H1 (cell line): ENCODE data around the gene HOXC5. TPM values are rescaled to one million over a fixed set of nuclear protein-coding genes. Genes with fewer than 3 reads are reported as not detected.
"Not testable (repeated sequence)": the region's sequence is repeated elsewhere in the genome, so short reads cannot be mapped to it uniquely, and the experiment has no call there.

ENCODE experiments used
- CTCF ChIA-PET: fragments of 300-600 bp; sonication (Branson Sonifier 250); formaldehyde crosslinking; loops from one replicate; lab custom pipeline; 2021; ENCODE audit not compliant: partially characterized antibody; lab: Charles Lee
- POLR2A ChIA-PET: fragments of 300-600 bp; sonication (Branson Sonifier 250); formaldehyde crosslinking; loops from one replicate; lab custom pipeline; 2021; ENCODE audit warnings: inconsistent platforms; ENCODE audit not compliant: partially characterized antibody; lab: Charles Lee
- DNase-seq, 2 experiments: peaks; one replicate each; pipeline versions ENCODE4 v3.0.0 to v3.0.0-alpha.2; 2010 to 2022; ENCODE audit warnings: low spot score in 2 of 2, low read depth in 1 of 2, mixed read lengths in 1 of 2
- FAIRE-seq: peaks from 2 replicates; lab custom pipeline; 2011; peaks lifted over from hg19 to GRCh38; lab: Jason Lieb, UNC
- H2AFZ ChIP-seq: 2 replicates; pipeline ENCODE4 v1.8.1; 2012; ENCODE audit warnings: low read length, inconsistent platforms
- H2AK5ac ChIP-seq: 2 replicates; pipeline ENCODE4 v1.6.1; 2013; ENCODE audit warnings: low read depth, low read length
- H2BK120ac ChIP-seq: replicated peaks from 2 replicates; pipeline ENCODE3; 2013; ENCODE audit warnings: low read depth, low read length, inconsistent platforms
- H2BK12ac ChIP-seq: 2 replicates; pipeline ENCODE4 v1.6.1; 2013; ENCODE audit warnings: low read depth, low read length
- H2BK15ac ChIP-seq: 2 replicates; pipeline ENCODE4 v1.6.1; 2013; ENCODE audit warnings: low read length
- H2BK20ac ChIP-seq: 2 replicates; pipeline ENCODE4 v1.6.1; 2013; ENCODE audit warnings: low read length
- H2BK5ac ChIP-seq: 2 replicates; pipeline ENCODE4 v1.6.1; 2013; ENCODE audit warnings: low read depth, low read length
- H3K14ac ChIP-seq: 2 replicates; pipeline ENCODE4 v1.6.1; 2013; ENCODE audit warnings: inconsistent platforms; ENCODE audit not compliant: insufficient read length
- H3K18ac ChIP-seq: 2 replicates; pipeline ENCODE4 v1.6.1; 2013; ENCODE audit warnings: low read length; ENCODE audit errors: extremely low read depth
- H3K23ac ChIP-seq: 2 replicates; pipeline ENCODE4 v1.6.1; 2013; ENCODE audit warnings: inconsistent platforms; ENCODE audit not compliant: insufficient read length
- H3K23me2 ChIP-seq: 2 replicates; pipeline ENCODE4 v1.6.1; 2013; ENCODE audit warnings: low read depth, low read length
- H3K27ac ChIP-seq: 2 replicates; pipeline ENCODE4 v1.6.1; 2011; ENCODE audit warnings: low read depth, low read length, inconsistent platforms
- H3K27me3 ChIP-seq, 4 experiments: replicated peaks in 1 of 4; 1 replicate in 1 of 4; 2 replicates in 3 of 4; pipeline versions ENCODE4 v1.6.1 to v1.8.1; 2011 to 2013; ENCODE audit warnings: low read length in 3 of 4, mild to moderate bottlenecking in 3 of 4, inconsistent platforms in 2 of 4, mixed read lengths in 2 of 4, moderate library complexity in 1 of 4; ENCODE audit not compliant: control insufficient read depth in 3 of 4, insufficient read depth in 3 of 4; ENCODE audit errors: extremely low read depth in 1 of 4
- H3K36me3 ChIP-seq, 4 experiments: 2 replicates each; pipeline versions ENCODE4 v1.6.1 to v1.8.1; 2011 to 2013; ENCODE audit warnings: mild to moderate bottlenecking in 4 of 4, low read length in 3 of 4, moderate library complexity in 2 of 4, control low read depth in 1 of 4, inconsistent platforms in 1 of 4; ENCODE audit not compliant: insufficient read depth in 4 of 4, control insufficient read depth in 2 of 4
- H3K4ac ChIP-seq: replicated peaks from 2 replicates; pipeline ENCODE3; 2013; ENCODE audit warnings: low read length, low read depth, mixed read lengths, inconsistent platforms; ENCODE audit not compliant: insufficient read length
- H3K4me1 ChIP-seq, 4 experiments: replicated peaks in 1 of 4; 1 replicate in 1 of 4; 2 replicates in 3 of 4; pipeline versions ENCODE4 v1.6.1 to v1.8.1; 2011 to 2013; ENCODE audit warnings: low read length in 3 of 4, inconsistent platforms in 2 of 4, mixed read lengths in 1 of 4; ENCODE audit not compliant: insufficient read depth in 4 of 4, control insufficient read depth in 3 of 4
- H3K4me2 ChIP-seq, 2 experiments: 2 replicates each; pipeline versions ENCODE4 v1.6.1 to v1.8.1; 2011 to 2013; ENCODE audit warnings: low read depth in 2 of 2, low read length in 2 of 2, control low read depth in 1 of 2, inconsistent platforms in 1 of 2, mild to moderate bottlenecking in 1 of 2; ENCODE audit not compliant: insufficient read depth in 1 of 2
- H3K4me3 ChIP-seq, 4 experiments: fragments of 200-600, 300-600 bp in 1 of 4; sonication (generic), shearing (Covaris generic), sonication (Bioruptor Twin) in 1 of 4; 2 replicates each; pipeline versions ENCODE4 v1.5.1 to v1.8.1; 2011 to 2016; ENCODE audit warnings: low read length in 4 of 4, low read depth in 3 of 4, control low read depth in 2 of 4, inconsistent platforms in 2 of 4, mild to moderate bottlenecking in 2 of 4, mixed read lengths in 1 of 4, moderate library complexity in 1 of 4; ENCODE audit not compliant: insufficient read depth in 2 of 4; ENCODE audit errors: extremely low read depth in 1 of 4
- H3K56ac ChIP-seq: replicated peaks from 2 replicates; pipeline ENCODE3; 2013; ENCODE audit warnings: low read depth, mild to moderate bottlenecking, mixed read lengths, low read length, inconsistent platforms; ENCODE audit not compliant: insufficient read length
- H3K79me1 ChIP-seq: 2 replicates; pipeline ENCODE4 v1.6.1; 2013; ENCODE audit warnings: low read depth, low read length, control low read depth
- H3K79me2 ChIP-seq, 2 experiments: 2 replicates each; pipeline versions ENCODE4 v1.6.1 to v1.8.1; 2012 to 2013; ENCODE audit warnings: low read length in 2 of 2, mild to moderate bottlenecking in 2 of 2, inconsistent platforms in 1 of 2; ENCODE audit not compliant: insufficient read depth in 2 of 2, control insufficient read depth in 1 of 2
- H3K9ac ChIP-seq, 4 experiments: replicated peaks in 1 of 4; 1 replicate in 1 of 4; 2 replicates in 3 of 4; pipeline versions ENCODE4 v1.6.1 to v1.8.1; 2011 to 2013; ENCODE audit warnings: low read depth in 3 of 4, low read length in 3 of 4, control low read depth in 2 of 4, mild to moderate bottlenecking in 2 of 4, moderate library complexity in 2 of 4, inconsistent platforms in 1 of 4; ENCODE audit errors: extremely low read depth in 1 of 4
- H3K9me3 ChIP-seq, 2 experiments: 2 replicates each; pipeline versions ENCODE4 v1.6.1 to v1.8.1; 2012 to 2013; ENCODE audit warnings: mild to moderate bottlenecking in 2 of 2, moderate library complexity in 2 of 2, control low read depth in 1 of 2, inconsistent platforms in 1 of 2, low read depth in 1 of 2, low read length in 1 of 2, mixed read lengths in 1 of 2; ENCODE audit not compliant: insufficient read depth in 2 of 2
- H4K20me1 ChIP-seq, 2 experiments: replicated peaks in 1 of 2; 2 replicates each; pipeline versions ENCODE3 to v1.8.1; 2011 to 2013; ENCODE audit warnings: inconsistent platforms in 2 of 2, low read length in 2 of 2, mild to moderate bottlenecking in 1 of 2; ENCODE audit not compliant: insufficient read depth in 2 of 2, control insufficient read depth in 1 of 2
- H4K5ac ChIP-seq: 2 replicates; pipeline ENCODE4 v1.6.1; 2013; ENCODE audit warnings: low read length, low read depth, mixed read lengths, inconsistent platforms; ENCODE audit not compliant: insufficient read length
- H4K8ac ChIP-seq: 2 replicates; pipeline ENCODE4 v1.8.0; 2013; ENCODE audit warnings: mild to moderate bottlenecking, moderate library complexity, low read length, inconsistent platforms; ENCODE audit not compliant: insufficient read depth; ENCODE audit errors: extremely low read depth
- H4K91ac ChIP-seq: replicated peaks from 2 replicates; pipeline ENCODE3; 2013; ENCODE audit warnings: low read length, mixed read lengths, inconsistent platforms; ENCODE audit not compliant: insufficient read length
- EZH2 ChIP-seq: fragments of 200-600 bp; sonication (generic); IDR thresholded peaks from 2 replicates; pipeline ENCODE4 v1.7.1; 2012; ENCODE audit warnings: low read depth, mild to moderate bottlenecking, moderate library complexity, low read length, inconsistent platforms; ENCODE audit not compliant: severe bottlenecking
- SUZ12 ChIP-seq: fragments of 200-600 bp; sonication (generic); IDR thresholded peaks from 2 replicates; pipeline ENCODE4 v1.6.1; 2012; ENCODE audit warnings: mild to moderate bottlenecking, inconsistent platforms, low read length, moderate library complexity, mixed read lengths
- WGBS, 2 experiments: shearing (Covaris generic) in 1 of 2; methylation state at CpG; one replicate each; pipeline versions ENCODE4 v1.1.6 to v1.1.7; 2013 to 2015; ENCODE audit warnings: low lambda C conversion rate in 2 of 2, mixed read lengths in 2 of 2, inconsistent platforms in 1 of 2, low coverage in 1 of 2, missing lambda C conversion rate in 1 of 2; ENCODE audit not compliant: insufficient replicate concordance in 2 of 2, insufficient coverage in 1 of 2, insufficient read length in 1 of 2; ENCODE audit errors: extremely low coverage in 1 of 2, missing lambda C conversion rate in 1 of 2; 5-methylcytosine and 5-hydroxymethylcytosine counted together
- polyA plus RNA-seq, 7 experiments: library from polyadenylated mRNA; depleted of rRNA in 3 of 7; stranded (reverse) in 5 of 7; unstranded in 2 of 7; fragments of >200 nt in 5 of 7; fragments of 200-250 nt in 2 of 7; gene quantifications; 1 replicate in 5 of 7; 2 replicates in 1 of 7; 4 replicates in 1 of 7; pipeline versions ENCODE4 v1.2.1 to v1.2.3, GENCODE V29; 2011 to 2013; ENCODE audit warnings: missing spikeins in 2 of 7, mixed read lengths in 2 of 7
- total RNA-seq: library from RNA; stranded (reverse); fragmentation: NEBNext Ultra II Directional; extraction: Animal tissue kit (Norgen Biotek cat#: 25700); gene quantifications from 2 replicates; pipeline ENCODE4 v1.2.1, GENCODE V29; 2021

HOXC5 gene
- total and polyA plus RNA-seq, 2 of the 8 experiments (the other 6 are each of a cell fraction or from before 2014, with no cell fraction given): not detected

DNA sequence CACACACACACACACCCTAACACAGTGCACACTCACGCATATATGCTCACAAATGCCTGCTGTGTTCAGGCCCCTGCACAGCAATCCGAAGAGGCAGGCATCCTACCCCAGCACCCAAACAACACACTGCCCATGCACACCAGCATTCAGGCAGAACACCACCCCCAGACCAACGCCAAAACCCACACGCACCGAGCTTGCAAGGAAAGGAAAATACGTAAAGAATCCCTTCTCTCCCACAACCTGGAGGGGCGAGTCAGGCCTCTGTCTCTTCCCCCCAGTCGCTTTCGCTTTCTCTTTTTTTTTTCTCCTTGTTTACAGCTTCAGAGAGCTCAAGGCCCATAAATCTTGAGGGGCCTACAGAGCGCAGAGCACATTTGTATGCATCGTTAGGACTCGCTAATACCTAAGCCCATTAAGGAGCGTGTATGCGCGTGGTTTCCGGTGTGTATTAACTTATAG lies 48.2 kb downstream of the HOXC5 start:
- H3K36me3 ChIP-seq, H3K9ac ChIP-seq, H2BK15ac ChIP-seq, H4K91ac ChIP-seq, H3K23ac ChIP-seq, H4K5ac ChIP-seq, H3K79me1 ChIP-seq, H2BK20ac ChIP-seq, H2AK5ac ChIP-seq, H2BK5ac ChIP-seq, H3K79me2 ChIP-seq, H3K4me1 ChIP-seq, H2AFZ ChIP-seq, FAIRE-seq, H3K14ac ChIP-seq, DNase-seq, H3K56ac ChIP-seq, POLR2A ChIA-PET, H2BK120ac ChIP-seq, H3K27ac ChIP-seq, H3K9me3 ChIP-seq, H3K18ac ChIP-seq, H3K4ac ChIP-seq, H2BK12ac ChIP-seq, H4K20me1 ChIP-seq, H3K23me2 ChIP-seq, H4K8ac ChIP-seq, H3K4me3 ChIP-seq: not testable (repeated sequence)
- Histone ChIP-seq H3K4me2 (peak overlapping the region in 1 of 2 experiments; percentile 54; a peak in 1 of 4 replicates), H3K27me3 (peaks cover 68 to 97% (median 88%) of the 10 kb centered on the region in 4 experiments)
- TF ChIP-seq SUZ12: peak; percentile 81
- peak; percentile 71 for TF ChIP-seq EZH2
- WGBS, 2 experiments: 3% methylated on average over 9 of the region's 16 CpGs; no CpG with 5 or more reads in 1 of the 2 experiments
- CTCF ChIA-PET: interaction anchor here (1.2 to 1.8 kb wide), 2 partner anchors 30 to 49 kb away, joined by 3 to 5 read pairs; no protein-coding TSS in a partner anchor
